Hepatocyte (in vitro differentiated cells): ENCODE results near the gene AFAP1L2. TPM values are rescaled to one million over a fixed set of nuclear protein-coding genes. Genes with fewer than 3 reads are reported as not detected.

Source experiments
- DNase-seq: peaks from one replicate; pipeline ENCODE4 v3.0.0-alpha.2; 2016; ENCODE audit warnings: low spot score
- H2AFZ ChIP-seq: fragments of 200-600 bp; sonication (generic); 2 replicates; pipeline ENCODE4 v1.6.0; 2016; ENCODE audit warnings: antibody characterized with exemption, mild to moderate bottlenecking
- H3K27ac ChIP-seq: fragments of 200-600 bp; sonication (generic); 2 replicates; pipeline ENCODE4 v1.5.1; 2016; ENCODE audit warnings: mild to moderate bottlenecking
- H3K27me3 ChIP-seq: fragments of 200-600 bp; sonication (generic); 2 replicates; pipeline ENCODE4 v1.6.1; 2016
- H3K36me3 ChIP-seq: fragments of 200-600 bp; sonication (generic); replicated peaks from 2 replicates; pipeline ENCODE4 v1.5.1; 2016; ENCODE audit warnings: low read depth; ENCODE audit not compliant: insufficient read depth
- H3K4me1 ChIP-seq: fragments of 200-600 bp; sonication (generic); 2 replicates; pipeline ENCODE4 v1.5.1; 2016; ENCODE audit warnings: mild to moderate bottlenecking, moderate library complexity; ENCODE audit not compliant: insufficient read depth
- H3K4me2 ChIP-seq: fragments of 200-600 bp; sonication (generic); 2 replicates; pipeline ENCODE4 v1.6.0; 2016
- H3K4me3 ChIP-seq: fragments of 200-600 bp; sonication (generic); 2 replicates; pipeline ENCODE4 v1.5.1; 2016; ENCODE audit warnings: mild to moderate bottlenecking
- H3K79me2 ChIP-seq: fragments of 200-600 bp; sonication (generic); 2 replicates; pipeline ENCODE4 v1.6.0; 2017; ENCODE audit warnings: mild to moderate bottlenecking
- H3K9me2 ChIP-seq: fragments of 200-600 bp; sonication (generic); replicated peaks from 2 replicates; pipeline ENCODE4 v1.6.0; 2017; ENCODE audit warnings: mild to moderate bottlenecking; ENCODE audit not compliant: insufficient read depth
- H3K9me3 ChIP-seq: fragments of 200-600 bp; sonication (generic); 2 replicates; pipeline ENCODE4 v1.5.1; 2016; ENCODE audit warnings: low read depth, mild to moderate bottlenecking
- H4K20me1 ChIP-seq: fragments of 200-600 bp; sonication (generic); 2 replicates; pipeline ENCODE4 v1.6.0; 2016; ENCODE audit warnings: mild to moderate bottlenecking; ENCODE audit not compliant: insufficient read depth, poor library complexity, severe bottlenecking
- EZH2 ChIP-seq: fragments of 200-600 bp; sonication (generic); IDR thresholded peaks from 2 replicates; pipeline ENCODE4 v1.6.1; 2016; ENCODE audit warnings: antibody characterized with exemption, mild to moderate bottlenecking, borderline replicate concordance
- EZH2phosphoT487 ChIP-seq: fragments of 200-600 bp; sonication (generic); IDR thresholded peaks from one replicate; pipeline ENCODE4 v1.6.1; 2018; ENCODE audit warnings: antibody characterized with exemption, mild to moderate bottlenecking, low read depth, moderate library complexity; ENCODE audit not compliant: unreplicated experiment, severe bottlenecking
- WGBS: methylation state at CpG from one replicate; pipeline ENCODE4 v1.1.6; 2016; ENCODE audit warnings: low lambda C conversion rate; ENCODE audit errors: missing lambda C conversion rate; 5-methylcytosine and 5-hydroxymethylcytosine counted together
- polyA plus RNA-seq: library from polyadenylated mRNA; unstranded; fragments of >200 nt; fragmentation: Nextera tagmentation; extraction: Ambion mirVana; gene quantifications from 2 replicates; pipeline ENCODE4 v1.2.1, GENCODE V29; 2016
- total RNA-seq: library from RNA; depleted of rRNA; stranded (reverse); fragments of >200 nt; gene quantifications from 2 replicates; pipeline ENCODE4 v1.2.3, GENCODE V29; 2014
- TF ChIP-seq, protein P1 (sequence below): fragments of 200-600 bp; sonication (generic); IDR thresholded peaks from 2 replicates; pipeline ENCODE4 v1.5.1; 2016; ENCODE audit warnings: antibody characterized with exemption, mild to moderate bottlenecking; ENCODE audit not compliant: poor library complexity

Gene AFAP1L2
- total and polyA plus RNA-seq, 2 experiments from 2014 or later, result 6.1 to 9.6 TPM

GRCh38 chr10:114372179-114372578 is 32.1 kb downstream of the AFAP1L2 start:
- Histone ChIP-seq H3K4me3 (no peak overlapping the region), H3K9me3 (no peaks in the 10 kb centered on the region), H3K4me2 (no peak overlapping the region), H3K27me3 (no peaks in the 10 kb centered on the region), H3K9me2 (no peaks in the 10 kb centered on the region), H2AFZ (no peak overlapping the region), H3K36me3 (no peaks in the 10 kb centered on the region), H4K20me1 (no peaks in the 10 kb centered on the region), H3K4me1 (peaks cover 10% of the 10 kb centered on the region), H3K79me2 (no peaks in the 10 kb centered on the region), H3K27ac (no peak overlapping the region)
- WGBS, result 41% methylated on average over 3 of the region's 3 CpGs
- no peak for DNase-seq
- TF ChIP-seq EZH2, result no peak
- TF ChIP-seq, protein P1, sequence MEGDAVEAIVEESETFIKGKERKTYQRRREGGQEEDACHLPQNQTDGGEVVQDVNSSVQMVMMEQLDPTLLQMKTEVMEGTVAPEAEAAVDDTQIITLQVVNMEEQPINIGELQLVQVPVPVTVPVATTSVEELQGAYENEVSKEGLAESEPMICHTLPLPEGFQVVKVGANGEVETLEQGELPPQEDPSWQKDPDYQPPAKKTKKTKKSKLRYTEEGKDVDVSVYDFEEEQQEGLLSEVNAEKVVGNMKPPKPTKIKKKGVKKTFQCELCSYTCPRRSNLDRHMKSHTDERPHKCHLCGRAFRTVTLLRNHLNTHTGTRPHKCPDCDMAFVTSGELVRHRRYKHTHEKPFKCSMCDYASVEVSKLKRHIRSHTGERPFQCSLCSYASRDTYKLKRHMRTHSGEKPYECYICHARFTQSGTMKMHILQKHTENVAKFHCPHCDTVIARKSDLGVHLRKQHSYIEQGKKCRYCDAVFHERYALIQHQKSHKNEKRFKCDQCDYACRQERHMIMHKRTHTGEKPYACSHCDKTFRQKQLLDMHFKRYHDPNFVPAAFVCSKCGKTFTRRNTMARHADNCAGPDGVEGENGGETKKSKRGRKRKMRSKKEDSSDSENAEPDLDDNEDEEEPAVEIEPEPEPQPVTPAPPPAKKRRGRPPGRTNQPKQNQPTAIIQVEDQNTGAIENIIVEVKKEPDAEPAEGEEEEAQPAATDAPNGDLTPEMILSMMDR, result no peak
- no peak for TF ChIP-seq EZH2phosphoT487

DNA sequence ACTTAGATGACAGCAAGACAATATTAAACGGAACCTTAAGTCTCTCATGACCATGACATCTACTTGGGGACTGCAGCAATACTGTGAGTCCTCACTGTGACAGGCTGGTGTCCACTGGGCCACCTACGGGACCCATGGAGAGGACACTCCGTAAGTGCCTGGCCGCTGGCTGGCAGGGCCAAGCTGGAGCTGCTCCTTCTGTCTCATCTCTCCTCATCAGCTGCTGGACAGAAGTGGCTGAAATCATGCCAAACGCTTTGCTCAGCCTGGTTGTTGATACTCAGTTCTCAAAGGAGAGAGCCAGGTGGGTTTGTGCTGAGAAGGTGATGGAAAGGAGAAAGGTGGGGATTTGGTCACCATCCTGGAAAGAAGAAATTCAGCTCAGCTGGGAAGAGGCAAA is 33.3 kb downstream of the AFAP1L2 start:
- Histone ChIP-seq H3K4me3 (no peak overlapping the region), H3K4me1 (peaks cover 16% of the 10 kb centered on the region), H3K4me2 (no peak overlapping the region), H3K9me3 (no peaks in the 10 kb centered on the region), H3K79me2 (no peaks in the 10 kb centered on the region), H3K27ac (no peak overlapping the region), H3K9me2 (no peaks in the 10 kb centered on the region), H4K20me1 (no peaks in the 10 kb centered on the region), H2AFZ (no peak overlapping the region), H3K27me3 (no peaks in the 10 kb centered on the region), H3K36me3 (no peaks in the 10 kb centered on the region)
- 93% methylated on average over 5 of the region's 5 CpGs for WGBS
- TF ChIP-seq, protein P1, result no peak
- TF ChIP-seq EZH2phosphoT487 (no peak), EZH2 (no peak)
- DNase-seq, result no peak

GRCh38 chr10:114370199-114370598 is 34.1 kb downstream of the AFAP1L2 start:
- peaks cover 16% of the 10 kb centered on the region for H3K4me1 ChIP-seq
- H3K9me2 ChIP-seq, result no peaks in the 10 kb centered on the region
- WGBS, result 55% methylated on average over 2 of the region's 2 CpGs
- H3K27me3 ChIP-seq, result no peaks in the 10 kb centered on the region
- no peak overlapping the region for H3K4me2 ChIP-seq
- H3K9me3 ChIP-seq, result no peaks in the 10 kb centered on the region
- no peak for DNase-seq
- no peaks in the 10 kb centered on the region for H4K20me1 ChIP-seq
- no peak overlapping the region for H3K27ac ChIP-seq
- H2AFZ ChIP-seq, result no peak overlapping the region
- TF ChIP-seq, protein P1, result no peak
- TF ChIP-seq EZH2, result no peak
- TF ChIP-seq EZH2phosphoT487, result no peak
- no peak overlapping the region for H3K4me3 ChIP-seq
- H3K36me3 ChIP-seq, result no peaks in the 10 kb centered on the region
- H3K79me2 ChIP-seq, result no peaks in the 10 kb centered on the region

DNA sequence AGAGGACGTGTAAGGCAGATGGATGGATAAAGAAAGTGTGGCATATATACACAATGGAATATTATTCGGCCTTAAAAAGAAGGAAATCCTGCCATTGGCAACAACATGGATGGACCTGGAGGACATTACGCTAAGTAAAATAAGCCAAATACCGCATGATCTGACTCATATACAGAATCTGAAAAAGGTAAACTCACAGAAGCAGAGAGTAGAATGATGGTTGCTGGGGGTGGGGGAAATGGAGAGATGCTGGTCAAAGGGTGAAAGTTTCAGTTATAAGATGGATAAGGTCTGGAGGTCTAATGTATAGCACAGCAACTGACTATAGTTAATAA is 36.3 kb downstream of the AFAP1L2 start:
- no peak overlapping the region for H3K4me3 ChIP-seq
- H3K9me2 ChIP-seq, result no peaks in the 10 kb centered on the region
- H3K27ac ChIP-seq, result peak overlapping the region; percentile 46
- no peak for TF ChIP-seq EZH2phosphoT487
- TF ChIP-seq, protein P1, result no peak
- no peak for TF ChIP-seq EZH2
- peak overlapping the region; percentile 24 for H3K4me2 ChIP-seq
- no peak overlapping the region for H2AFZ ChIP-seq
- 63% methylated on average over 4 of the region's 4 CpGs for WGBS
- no peaks in the 10 kb centered on the region for H3K36me3 ChIP-seq
- no peaks in the 10 kb centered on the region for H4K20me1 ChIP-seq
- H3K27me3 ChIP-seq, result no peaks in the 10 kb centered on the region
- DNase-seq, result no peak
- no peaks in the 10 kb centered on the region for H3K9me3 ChIP-seq
- H3K4me1 ChIP-seq, result peaks cover 16% of the 10 kb centered on the region
- no peaks in the 10 kb centered on the region for H3K79me2 ChIP-seq
